CD14-positive monocyte (primary cell): ENCODE data around the gene SLC35G2. TPM values are rescaled to one million over a fixed set of nuclear protein-coding genes. Genes with fewer than 3 reads are reported as not detected.
A peak's percentile ranks its signal among the peaks of the same experiment; 100 is the strongest.

Experiments used
- DNase-seq, 3 donors: peaks; one replicate each; pipeline ENCODE4 v3.0.0-alpha.2; 2011 to 2022
- H2AFZ ChIP-seq: 2 replicates; pipeline ENCODE4 v1.6.0; 2012; ENCODE audit warnings: mild to moderate bottlenecking, low read depth, low read length, inconsistent platforms; ENCODE audit not compliant: insufficient read depth, poor library complexity, severe bottlenecking
- H3K27ac ChIP-seq, 2 donors: 1 replicate in 1 of 2; 2 replicates in 1 of 2; pipeline ENCODE4 v1.5.1; 2012 to 2013; ENCODE audit warnings: low read length in 2 of 2, control low read depth in 1 of 2, inconsistent platforms in 1 of 2, low read depth in 1 of 2, mild to moderate bottlenecking in 1 of 2
- H3K27me3 ChIP-seq, 2 donors: one replicate each; pipeline versions ENCODE4 v1.6.0 to v1.6.1; 2011 to 2013; ENCODE audit warnings: low read length in 2 of 2; ENCODE audit not compliant: control insufficient read depth in 2 of 2, insufficient read depth in 2 of 2
- H3K36me3 ChIP-seq, 2 donors: replicated peaks in 1 of 2; 1 replicate in 1 of 2; 2 replicates in 1 of 2; pipeline versions ENCODE4 v1.5.1 to v1.6.1; 2012 to 2013; ENCODE audit warnings: low read length in 2 of 2, control low read depth in 1 of 2, inconsistent platforms in 1 of 2, mild to moderate bottlenecking in 1 of 2; ENCODE audit not compliant: insufficient read depth in 2 of 2, control insufficient read depth in 1 of 2
- H3K4me1 ChIP-seq, 2 donors: 1 replicate in 1 of 2; 2 replicates in 1 of 2; pipeline versions ENCODE4 v1.5.1 to v1.6.1; 2012 to 2013; ENCODE audit warnings: low read length in 2 of 2, control low read depth in 1 of 2, inconsistent platforms in 1 of 2, mild to moderate bottlenecking in 1 of 2, moderate library complexity in 1 of 2; ENCODE audit not compliant: insufficient read depth in 2 of 2, control insufficient read depth in 1 of 2
- H3K4me2 ChIP-seq: replicated peaks from 2 replicates; pipeline ENCODE3; 2012; ENCODE audit warnings: low read length, moderate library complexity, mild to moderate bottlenecking; ENCODE audit not compliant: poor library complexity, severe bottlenecking; ENCODE audit errors: extremely low read depth
- H3K4me3 ChIP-seq, 3 experiments: fragments of 200-600 bp in 1 of 3; sonication (generic) in 1 of 3; replicated peaks in 1 of 3; 1 replicate in 2 of 3; 2 replicates in 1 of 3; pipeline ENCODE4 v1.5.1; 2011 to 2013; ENCODE audit warnings: low read length in 3 of 3, mild to moderate bottlenecking in 3 of 3, control low read depth in 2 of 3, low read depth in 2 of 3, inconsistent platforms in 1 of 3, moderate library complexity in 1 of 3
- H3K79me2 ChIP-seq: 2 replicates; pipeline ENCODE4 v1.6.0; 2012; ENCODE audit warnings: mild to moderate bottlenecking, control low read depth, inconsistent platforms, low read length, moderate library complexity; ENCODE audit not compliant: insufficient read depth
- H3K9ac ChIP-seq: 2 replicates; pipeline ENCODE4 v1.6.0; 2017; ENCODE audit warnings: low read length, mild to moderate bottlenecking; ENCODE audit not compliant: insufficient read depth, poor library complexity, severe bottlenecking
- H3K9me3 ChIP-seq, 2 donors: replicated peaks in 1 of 2; 1 replicate in 1 of 2; 2 replicates in 1 of 2; pipeline versions ENCODE4 v1.5.1 to v1.6.1; 2012 to 2013; ENCODE audit warnings: low read length in 2 of 2, control low read depth in 1 of 2; ENCODE audit not compliant: control insufficient read depth in 1 of 2, insufficient read depth in 1 of 2
- H4K20me1 ChIP-seq: 2 replicates; pipeline ENCODE4 v1.6.0; 2012; ENCODE audit warnings: mild to moderate bottlenecking, low read length, control low read depth, moderate library complexity; ENCODE audit not compliant: insufficient read depth
- H3K27ac Mint-ChIP-seq, 7 donors: one replicate each; pipeline ENCODE4 v1.8.0; 2020; ENCODE audit warnings: mild to moderate bottlenecking in 7 of 7, mixed read lengths in 7 of 7, moderate library complexity in 6 of 7, inconsistent platforms in 2 of 7
- H3K27me3 Mint-ChIP-seq, 3 donors: one replicate each; pipeline ENCODE4 v1.8.0; 2021 to 2022; ENCODE audit warnings: low read depth in 3 of 3, mild to moderate bottlenecking in 3 of 3, mixed read lengths in 3 of 3, moderate library complexity in 3 of 3, inconsistent platforms in 1 of 3
- H3K36me3 Mint-ChIP-seq, 2 donors: one replicate each; pipeline ENCODE4 v1.8.0; 2020; ENCODE audit warnings: mixed read lengths in 2 of 2, inconsistent platforms in 1 of 2, mild to moderate bottlenecking in 1 of 2
- H3K4me1 Mint-ChIP-seq: one replicate; pipeline ENCODE4 v1.8.0; 2020; ENCODE audit warnings: mild to moderate bottlenecking, mixed read lengths
- H3K4me3 Mint-ChIP-seq, 2 donors: one replicate each; pipeline ENCODE4 v1.8.0; 2020; ENCODE audit warnings: mild to moderate bottlenecking in 2 of 2, mixed read lengths in 2 of 2, moderate library complexity in 1 of 2
- H3K9me3 Mint-ChIP-seq, 7 donors: one replicate each; pipeline ENCODE4 v1.8.0; 2020 to 2022; ENCODE audit warnings: mixed read lengths in 7 of 7, mild to moderate bottlenecking in 6 of 7, moderate library complexity in 6 of 7, inconsistent platforms in 2 of 7
- WGBS: methylation state at CpG from one replicate; pipeline ENCODE4 v1.1.5; 2013; ENCODE audit warnings: missing lambda C conversion rate; ENCODE audit not compliant: insufficient coverage; 5-methylcytosine and 5-hydroxymethylcytosine counted together
- intact Hi-C, 2 donors: fragments of 100-400 bp; cut with micrococcal nuclease; formaldehyde crosslinking; loops; one replicate each; pipeline versions ENCODE4 v1.15.0 to v1.15.1; 2023
- polyA plus RNA-seq, 3 donors: library from polyadenylated mRNA; depleted of rRNA in 1 of 3; unstranded in 2 of 3; stranded (reverse) in 1 of 3; fragments of 300-500 nt in 2 of 3; fragments of >200 nt in 1 of 3; fragmentation: Illumina TruSeq in 2 of 3; gene quantifications; 1 replicate in 2 of 3; 2 replicates in 1 of 3; pipeline ENCODE4 v1.2.3, GENCODE V29; 2012 to 2021
- TF ChIP-seq, protein P1 (sequence below): fragments of 200-600 bp; IDR thresholded peaks from one replicate; pipeline ENCODE4 v1.8.0; 2022; ENCODE audit warnings: antibody characterized with exemption, mild to moderate bottlenecking

The SLC35G2 gene
- polyA plus RNA-seq, 3 donors: not detected

GRCh38 chr3:136882571-136882970, 63.6 kb downstream of the SLC35G2 start:
- H3K36me3 Mint-ChIP-seq: peaks cover 0 to 10% of the 10 kb centered on the region in 2 donors
- intact Hi-C loops: no loop called here
- H4K20me1 ChIP-seq: peaks cover 96% of the 10 kb centered on the region
- H3K79me2 ChIP-seq: peaks cover 98% of the 10 kb centered on the region
- H3K27ac Mint-ChIP-seq: peak overlapping the region in 1 of 7 donors; percentile 6
- H3K4me2 ChIP-seq: no peak overlapping the region
- peaks cover 0 to 1% (median 0%) of the 10 kb centered on the region in 7 donors for H3K9me3 Mint-ChIP-seq
- H3K27me3 ChIP-seq: no peaks in the 10 kb centered on the region
- no peak overlapping the region for H3K4me3 ChIP-seq
- WGBS: no CpG with 5 or more reads among the region's 1 CpG
- H3K4me1 Mint-ChIP-seq: peaks cover 61% of the 10 kb centered on the region
- no peaks in the 10 kb centered on the region for H3K36me3 ChIP-seq
- no peaks in the 10 kb centered on the region for H3K9me3 ChIP-seq
- H3K27ac ChIP-seq: no peak overlapping the region
- no peak overlapping the region for H3K4me3 Mint-ChIP-seq
- H3K4me1 ChIP-seq: peaks cover 18 to 35% of the 10 kb centered on the region in 2 donors
- H2AFZ ChIP-seq: no peak overlapping the region
- DNase-seq: no peak
- H3K9ac ChIP-seq: no peak overlapping the region
- H3K27me3 Mint-ChIP-seq: no peaks in the 10 kb centered on the region
- TF ChIP-seq, protein P1, sequence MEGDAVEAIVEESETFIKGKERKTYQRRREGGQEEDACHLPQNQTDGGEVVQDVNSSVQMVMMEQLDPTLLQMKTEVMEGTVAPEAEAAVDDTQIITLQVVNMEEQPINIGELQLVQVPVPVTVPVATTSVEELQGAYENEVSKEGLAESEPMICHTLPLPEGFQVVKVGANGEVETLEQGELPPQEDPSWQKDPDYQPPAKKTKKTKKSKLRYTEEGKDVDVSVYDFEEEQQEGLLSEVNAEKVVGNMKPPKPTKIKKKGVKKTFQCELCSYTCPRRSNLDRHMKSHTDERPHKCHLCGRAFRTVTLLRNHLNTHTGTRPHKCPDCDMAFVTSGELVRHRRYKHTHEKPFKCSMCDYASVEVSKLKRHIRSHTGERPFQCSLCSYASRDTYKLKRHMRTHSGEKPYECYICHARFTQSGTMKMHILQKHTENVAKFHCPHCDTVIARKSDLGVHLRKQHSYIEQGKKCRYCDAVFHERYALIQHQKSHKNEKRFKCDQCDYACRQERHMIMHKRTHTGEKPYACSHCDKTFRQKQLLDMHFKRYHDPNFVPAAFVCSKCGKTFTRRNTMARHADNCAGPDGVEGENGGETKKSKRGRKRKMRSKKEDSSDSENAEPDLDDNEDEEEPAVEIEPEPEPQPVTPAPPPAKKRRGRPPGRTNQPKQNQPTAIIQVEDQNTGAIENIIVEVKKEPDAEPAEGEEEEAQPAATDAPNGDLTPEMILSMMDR: no peak

- Mint-ChIP-seq H3K27ac (peak overlapping the region in 1 of 7 donors; percentile 41), H3K4me3 (no peak overlapping the region), H3K4me1 (peaks cover 56% of the 10 kb centered on the region), H3K36me3 (peaks cover 2 to 14% of the 10 kb centered on the region in 2 donors), H3K27me3 (no peaks in the 10 kb centered on the region), H3K9me3 (peaks cover 0 to 6% (median 2%) of the 10 kb centered on the region in 7 donors)
- H3K27ac ChIP-seq: no peak overlapping the region
- TF ChIP-seq, protein P1: no peak
- no peaks in the 10 kb centered on the region for H3K9me3 ChIP-seq
- no peak overlapping the region for H2AFZ ChIP-seq
- no peak for DNase-seq
- H3K9ac ChIP-seq: no peak overlapping the region
- no peaks in the 10 kb centered on the region for H3K27me3 ChIP-seq
- peaks cover 8 to 34% of the 10 kb centered on the region in 2 donors for H3K4me1 ChIP-seq
- peaks cover 96% of the 10 kb centered on the region for H4K20me1 ChIP-seq
- intact Hi-C loops: no loop called here
- peaks cover 98% of the 10 kb centered on the region for H3K79me2 ChIP-seq
- 86% methylated on average over 9 of the region's 9 CpGs for WGBS
- H3K4me2 ChIP-seq: no peak overlapping the region
- no peak overlapping the region for H3K4me3 ChIP-seq
- H3K36me3 ChIP-seq: no peaks in the 10 kb centered on the region
These were observed 65.2 kb downstream of the SLC35G2 start for GRCh38 chr3:136883967-136884720.
